ENCODE results near the gene OR6J1. TPM values are rescaled to one million over a fixed set of nuclear protein-coding genes. Genes with fewer than 3 reads are reported as not detected.
"Not testable (repeated sequence)": the region's sequence is repeated elsewhere in the genome, so short reads cannot be mapped to it uniquely, and the experiment has no call there.

The OR6J1 gene
- polyA plus RNA-seq, 1 of the 3 experiments (the other 2 are of a cell fraction): not detected

- no peaks in the 10 kb centered on the region for H3K4me1 ChIP-seq (ENCODE audit: control insufficient read depth in 1 of 2, insufficient read depth in 2 of 2, low read depth in 1 of 2, low read length in 1 of 2)
- no peak overlapping the region for H3K9ac ChIP-seq
- ChIA-PET CTCF (interaction anchor here (0.8 to 2.8 kb wide), 5 partner anchors 10 to 85 kb away, joined by 3 to 8 read pairs (median 6); no protein-coding TSS in a partner anchor), POLR2A (no interaction called here)
- TF ChIP-seq MXI1 (IDR thresholded peaks at IDR 0.05; ENCODE audit: low read depth, low read length): no peak
- TF ChIP-seq USF2 (IDR thresholded peaks at IDR 0.05; ENCODE audit: borderline replicate concordance, low read depth, low read length): no peak
- TF ChIP-seq, protein P1, sequence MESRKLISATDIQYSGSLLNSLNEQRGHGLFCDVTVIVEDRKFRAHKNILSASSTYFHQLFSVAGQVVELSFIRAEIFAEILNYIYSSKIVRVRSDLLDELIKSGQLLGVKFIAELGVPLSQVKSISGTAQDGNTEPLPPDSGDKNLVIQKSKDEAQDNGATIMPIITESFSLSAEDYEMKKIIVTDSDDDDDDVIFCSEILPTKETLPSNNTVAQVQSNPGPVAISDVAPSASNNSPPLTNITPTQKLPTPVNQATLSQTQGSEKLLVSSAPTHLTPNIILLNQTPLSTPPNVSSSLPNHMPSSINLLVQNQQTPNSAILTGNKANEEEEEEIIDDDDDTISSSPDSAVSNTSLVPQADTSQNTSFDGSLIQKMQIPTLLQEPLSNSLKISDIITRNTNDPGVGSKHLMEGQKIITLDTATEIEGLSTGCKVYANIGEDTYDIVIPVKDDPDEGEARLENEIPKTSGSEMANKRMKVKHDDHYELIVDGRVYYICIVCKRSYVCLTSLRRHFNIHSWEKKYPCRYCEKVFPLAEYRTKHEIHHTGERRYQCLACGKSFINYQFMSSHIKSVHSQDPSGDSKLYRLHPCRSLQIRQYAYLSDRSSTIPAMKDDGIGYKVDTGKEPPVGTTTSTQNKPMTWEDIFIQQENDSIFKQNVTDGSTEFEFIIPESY (IDR thresholded peaks at IDR 0.05; ENCODE audit: borderline replicate concordance, low read depth): no peak
- no peak for TF ChIP-seq USF1 (IDR thresholded peaks at IDR 0.05; ENCODE audit: borderline replicate concordance, low read depth)
- TF ChIP-seq TCF12 (IDR thresholded peaks at IDR 0.05): no peak
- no peak for TF ChIP-seq FOXM1 (IDR thresholded peaks at IDR 0.05; ENCODE audit: low read depth)
- no peak for TF ChIP-seq YY1 (IDR thresholded peaks at IDR 0.05; ENCODE audit: low read depth)
- H3K79me2 ChIP-seq (ENCODE audit: insufficient read depth): no peaks in the 10 kb centered on the region
- 0% methylated on average over 3 of the region's 3 CpGs for WGBS (ENCODE audit: low lambda C conversion rate)
- no peaks in the 10 kb centered on the region for H3K9me2 ChIP-seq
- no peak overlapping the region for H2AFZ ChIP-seq (ENCODE audit: low read depth)
- DNase-seq: no peak
- no peak overlapping the region for H3K27ac ChIP-seq (ENCODE audit: low read depth in 2 of 2, low read length in 1 of 2)
- H3K27me3 ChIP-seq (ENCODE audit: insufficient read depth): peaks cover 8% of the 10 kb centered on the region; the same call in 1 of the 2 replicates
- no peak overlapping the region for H3K4me2 ChIP-seq
- H3K36me3 ChIP-seq (replicated peaks in 1 of 2; ENCODE audit: control insufficient read depth in 1 of 2, insufficient read depth in 2 of 2, low read length in 1 of 2): no peaks in the 10 kb centered on the region
- no peaks in the 10 kb centered on the region for H3F3A ChIP-seq (replicated peaks; ENCODE audit: insufficient read depth)
- H3K9me3 ChIP-seq: no peaks in the 10 kb centered on the region
- no peak overlapping the region for H3K4me3 ChIP-seq (ENCODE audit: low read depth in 2 of 2, low read length in 1 of 2)
- H4K20me1 ChIP-seq (ENCODE audit: insufficient read depth): no peaks in the 10 kb centered on the region
Measured at GRCh38 chr14:22641846-22642245, 2.3 kb downstream of the OR6J1 start.

DNA sequence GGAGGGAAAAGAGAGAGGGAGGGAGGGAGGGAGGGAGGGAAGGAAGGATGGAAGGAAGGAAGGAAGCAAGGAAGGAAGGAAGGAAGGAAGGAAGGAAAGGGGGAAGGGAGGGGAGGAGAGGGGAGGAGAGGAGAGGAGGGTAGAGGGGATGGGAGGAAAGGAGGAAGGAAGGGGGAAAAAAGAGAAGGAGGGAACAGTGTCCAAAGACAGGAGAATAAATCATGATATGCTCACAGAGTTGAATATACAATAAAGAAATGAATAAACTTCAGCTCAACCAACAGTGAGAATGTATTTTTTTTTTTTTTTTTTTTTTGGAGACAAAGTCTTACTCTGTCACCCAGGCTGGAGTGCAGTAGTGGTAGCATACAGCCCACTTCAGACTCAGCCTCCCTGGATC, 4.0 kb downstream of the OR6J1 start:
- ChIA-PET CTCF (interaction anchor here (2.0 to 2.8 kb wide), 3 partner anchors 13 to 83 kb away, joined by 6 to 8 read pairs (median 7); no protein-coding TSS in a partner anchor), POLR2A (no interaction called here)
- no peaks in the 10 kb centered on the region for H3F3A ChIP-seq (replicated peaks; ENCODE audit: insufficient read depth)
- no peaks in the 10 kb centered on the region for H3K36me3 ChIP-seq (replicated peaks in 1 of 2; ENCODE audit: control insufficient read depth in 1 of 2, insufficient read depth in 2 of 2, low read length in 1 of 2)
- H3K9ac ChIP-seq: no peak overlapping the region
- no peaks in the 10 kb centered on the region for H3K9me3 ChIP-seq
- no peak overlapping the region for H2AFZ ChIP-seq (ENCODE audit: low read depth)
- H3K4me2 ChIP-seq: no peak overlapping the region
- TF ChIP-seq FOSL2 (IDR thresholded peaks at IDR 0.05; ENCODE audit: borderline replicate concordance, low read depth) (no peak), MEF2A (IDR thresholded peaks at IDR 0.05; ENCODE audit: borderline replicate concordance, low read depth) (no peak), MXI1 (IDR thresholded peaks at IDR 0.05; ENCODE audit: low read depth, low read length) (no peak), RXRA (IDR thresholded peaks at IDR 0.05; ENCODE audit: borderline replicate concordance, low read depth) (no peak), NFIC (IDR thresholded peaks at IDR 0.05; ENCODE audit: borderline replicate concordance) (no peak)
- TF ChIP-seq, protein P2, sequence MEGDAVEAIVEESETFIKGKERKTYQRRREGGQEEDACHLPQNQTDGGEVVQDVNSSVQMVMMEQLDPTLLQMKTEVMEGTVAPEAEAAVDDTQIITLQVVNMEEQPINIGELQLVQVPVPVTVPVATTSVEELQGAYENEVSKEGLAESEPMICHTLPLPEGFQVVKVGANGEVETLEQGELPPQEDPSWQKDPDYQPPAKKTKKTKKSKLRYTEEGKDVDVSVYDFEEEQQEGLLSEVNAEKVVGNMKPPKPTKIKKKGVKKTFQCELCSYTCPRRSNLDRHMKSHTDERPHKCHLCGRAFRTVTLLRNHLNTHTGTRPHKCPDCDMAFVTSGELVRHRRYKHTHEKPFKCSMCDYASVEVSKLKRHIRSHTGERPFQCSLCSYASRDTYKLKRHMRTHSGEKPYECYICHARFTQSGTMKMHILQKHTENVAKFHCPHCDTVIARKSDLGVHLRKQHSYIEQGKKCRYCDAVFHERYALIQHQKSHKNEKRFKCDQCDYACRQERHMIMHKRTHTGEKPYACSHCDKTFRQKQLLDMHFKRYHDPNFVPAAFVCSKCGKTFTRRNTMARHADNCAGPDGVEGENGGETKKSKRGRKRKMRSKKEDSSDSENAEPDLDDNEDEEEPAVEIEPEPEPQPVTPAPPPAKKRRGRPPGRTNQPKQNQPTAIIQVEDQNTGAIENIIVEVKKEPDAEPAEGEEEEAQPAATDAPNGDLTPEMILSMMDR (IDR thresholded peaks at IDR 0.05): no peak
- TF ChIP-seq, protein P1 (IDR thresholded peaks at IDR 0.05; ENCODE audit: borderline replicate concordance, low read depth): no peak
- DNase-seq: no peak
- no peaks in the 10 kb centered on the region for H3K4me1 ChIP-seq (ENCODE audit: control insufficient read depth in 1 of 2, insufficient read depth in 2 of 2, low read depth in 1 of 2, low read length in 1 of 2)
- no peaks in the 10 kb centered on the region for H3K79me2 ChIP-seq (ENCODE audit: insufficient read depth)
- no peak overlapping the region for H3K4me3 ChIP-seq (ENCODE audit: low read depth in 2 of 2, low read length in 1 of 2)
- H3K27ac ChIP-seq (ENCODE audit: low read depth in 2 of 2, low read length in 1 of 2): no peak overlapping the region
- H3K27me3 ChIP-seq (ENCODE audit: insufficient read depth): peaks cover 3% of the 10 kb centered on the region; the same call in 1 of the 2 replicates
- H4K20me1 ChIP-seq (ENCODE audit: insufficient read depth): no peaks in the 10 kb centered on the region
- H3K9me2 ChIP-seq: no peaks in the 10 kb centered on the region

DNA sequence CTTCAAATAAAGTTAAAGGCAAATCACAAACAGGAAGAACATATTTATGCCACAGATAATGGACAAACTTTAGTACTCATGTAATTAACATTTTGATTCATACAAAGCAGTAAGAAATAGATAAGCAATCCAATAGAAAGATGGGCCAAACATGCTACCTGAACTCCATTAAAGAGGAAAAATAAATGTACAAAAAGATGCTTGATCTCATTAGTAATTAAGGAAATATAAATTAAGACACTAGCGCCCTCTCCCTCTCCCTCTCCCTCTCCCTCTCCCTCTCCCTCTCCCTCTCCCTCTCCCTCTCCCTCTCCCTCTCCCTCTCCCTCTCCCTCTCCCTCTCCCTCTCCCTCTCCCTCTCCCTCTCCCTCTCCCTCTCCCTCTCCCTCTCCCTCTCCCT, 8.2 kb downstream of the OR6J1 start:
- H3K4me1 ChIP-seq (ENCODE audit: control insufficient read depth in 1 of 2, insufficient read depth in 2 of 2, low read depth in 1 of 2, low read length in 1 of 2); H3K4me3 ChIP-seq (ENCODE audit: low read depth in 2 of 2, low read length in 1 of 2); H3K27ac ChIP-seq (ENCODE audit: low read depth in 2 of 2, low read length in 1 of 2); H3K9ac ChIP-seq; DNase-seq; H3K36me3 ChIP-seq (replicated peaks in 1 of 2; ENCODE audit: control insufficient read depth in 1 of 2, insufficient read depth in 2 of 2, low read length in 1 of 2); H2AFZ ChIP-seq (ENCODE audit: low read depth); H4K20me1 ChIP-seq (ENCODE audit: insufficient read depth); H3K9me2 ChIP-seq; H3F3A ChIP-seq (replicated peaks; ENCODE audit: insufficient read depth); POLR2A ChIA-PET; H3K4me2 ChIP-seq; H3K9me3 ChIP-seq; H3K79me2 ChIP-seq (ENCODE audit: insufficient read depth): not testable (repeated sequence)
- H3K27me3 ChIP-seq (ENCODE audit: insufficient read depth): peaks cover 19% of the 10 kb centered on the region; the same call in 1 of the 2 replicates
- WGBS (ENCODE audit: low lambda C conversion rate): 20% methylated on average over 1 of the region's 1 CpG
- CTCF ChIA-PET: interaction anchor here (1.0 to 1.9 kb wide), 2 partner anchors 17 to 66 kb away, joined by 4 to 6 read pairs; no protein-coding TSS in a partner anchor

Measured in SK-N-SH (cell line).